Testis (tissue), 3 donors: Measurements from ENCODE around the gene AGAP1. TPM values are rescaled to one million over a fixed set of nuclear protein-coding genes. Genes with fewer than 3 reads are reported as not detected.

Experiments used
- DNase-seq: peaks from one replicate; pipeline ENCODE4 v3.0.0-alpha.2; 2019
- H3K27ac ChIP-seq, 2 donors: fragments of 200-600 bp; sonication (generic); one replicate each; pipeline ENCODE4 v1.5.1; 2019
- H3K27me3 ChIP-seq: fragments of 200-600 bp; sonication (generic); one replicate; pipeline ENCODE4 v1.5.1; 2019
- H3K36me3 ChIP-seq: fragments of 200-600 bp; sonication (generic); one replicate; pipeline ENCODE4 v1.5.1; 2017; ENCODE audit warnings: low read depth; ENCODE audit errors: missing control alignments
- H3K4me1 ChIP-seq: fragments of 200-600 bp; sonication (generic); one replicate; pipeline ENCODE4 v1.5.1; 2019
- H3K4me3 ChIP-seq, 2 donors: fragments of 200-600 bp; sonication (generic); one replicate each; pipeline ENCODE4 v1.5.1; 2017 to 2019
- H3K9me3 ChIP-seq: fragments of 200-600 bp; sonication (generic); one replicate; pipeline ENCODE4 v1.5.1; 2017
- CTCF ChIP-seq, 3 experiments: fragments of 450-650 bp in 2 of 3; fragments of 200-600 bp in 1 of 3; sonication (generic) in 1 of 3; IDR thresholded peaks; one replicate each; pipeline ENCODE4 v1.5.1; 2016 to 2019; ENCODE audit warnings: antibody characterized with exemption in 3 of 3, mild to moderate bottlenecking in 2 of 3, moderate library complexity in 1 of 3
- POLR2A ChIP-seq: fragments of 450-650 bp; IDR thresholded peaks from one replicate; pipeline ENCODE4 v1.6.1; 2017; ENCODE audit warnings: antibody characterized with exemption, mild to moderate bottlenecking, moderate library complexity
- WGBS, 2 donors: methylation state at CpG; one replicate each; pipeline ENCODE4 v1.1.5; 2018; 5-methylcytosine and 5-hydroxymethylcytosine counted together
- intact Hi-C: fragments of 100-400 bp; cut with DNase I; formaldehyde crosslinking; loops from one replicate; pipeline ENCODE4 v1.15.1; 2023; ENCODE audit warnings: low total_unique reads
- polyA plus RNA-seq: library from polyadenylated mRNA; stranded (reverse); fragments of 350-450 nt; fragmentation: Illumina TruSeq; extraction: RNeasy Lipid Tissue Mini Kit (QIAGEN cat#74804); gene quantifications from one replicate; pipeline ENCODE4 v1.2.3, GENCODE V29; 2014; ENCODE audit warnings: low read depth, low replicate concordance; ENCODE audit not compliant: insufficient read depth
- total RNA-seq, 2 donors: library from RNA; depleted of rRNA; stranded (reverse); fragments of >200 nt; gene quantifications; one replicate each; pipeline ENCODE4 v1.2.3, GENCODE V29; 2016

The AGAP1 gene
- total and polyA plus RNA-seq, 3 donors from 2014 or later: 21.4 to 45.5 (median 40.7) TPM

- Histone ChIP-seq H3K4me3 (no peak overlapping the region), H3K4me1 (no peaks in the 10 kb centered on the region), H3K9me3 (no peaks in the 10 kb centered on the region), H3K27me3 (no peaks in the 10 kb centered on the region), H3K36me3 (no peaks in the 10 kb centered on the region), H3K27ac (no peak overlapping the region)
- WGBS, 2 donors: 91 to 95% methylated on average over 10 of the region's 10 CpGs
- no peak for DNase-seq
- intact Hi-C loops: no loop called here
- TF ChIP-seq CTCF (IDR thresholded peaks at IDR 0.05) (no peak), POLR2A (no peak)
These were observed 429.0 kb downstream of the AGAP1 start for GRCh38 chr2:235922839-235923238.

- no peak for DNase-seq
- H3K9me3 ChIP-seq: no peaks in the 10 kb centered on the region
- H3K27ac ChIP-seq: no peak overlapping the region
- TF ChIP-seq POLR2A (no peak), CTCF (IDR thresholded peaks at IDR 0.05) (no peak)
- 89% methylated on average over 14 of the region's 14 CpGs for WGBS, 2 donors
- H3K27me3 ChIP-seq: no peaks in the 10 kb centered on the region
- no peak overlapping the region for H3K4me3 ChIP-seq
- no peaks in the 10 kb centered on the region for H3K36me3 ChIP-seq
- no peaks in the 10 kb centered on the region for H3K4me1 ChIP-seq
- intact Hi-C loops: no loop called here
These were observed 430.2 kb downstream of the AGAP1 start for GRCh38 chr2:235923859-235924674.

DNA sequence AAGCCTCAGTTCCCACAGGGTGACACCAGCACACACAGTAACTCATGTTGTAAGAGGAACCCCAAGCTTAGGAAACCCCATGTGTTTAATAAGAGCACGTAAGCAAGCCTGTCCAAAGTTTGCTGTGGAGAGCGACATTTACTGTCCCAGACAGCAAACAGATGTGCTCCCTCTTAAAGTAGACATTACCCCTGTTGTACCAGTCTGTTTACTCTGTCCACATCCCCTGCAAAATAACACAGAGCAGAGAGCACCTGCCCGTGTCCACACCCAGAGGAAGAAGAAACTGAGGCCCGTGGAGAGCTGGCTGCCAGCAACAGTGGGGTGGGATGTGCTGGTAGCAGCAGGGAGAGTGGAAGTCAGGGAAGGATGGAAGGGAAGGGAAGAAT is 430.8 kb downstream of the AGAP1 start:
- Histone ChIP-seq H3K4me1 (no peaks in the 10 kb centered on the region), H3K4me3 (no peak overlapping the region), H3K9me3 (no peaks in the 10 kb centered on the region), H3K36me3 (no peaks in the 10 kb centered on the region), H3K27ac (no peak overlapping the region), H3K27me3 (no peaks in the 10 kb centered on the region)
- DNase-seq: no peak
- 90 to 97% methylated on average over 4 of the region's 4 CpGs for WGBS, 2 donors
- TF ChIP-seq POLR2A (no peak), CTCF (IDR thresholded peaks at IDR 0.05) (no peak)
- intact Hi-C loops: no loop called here

DNA sequence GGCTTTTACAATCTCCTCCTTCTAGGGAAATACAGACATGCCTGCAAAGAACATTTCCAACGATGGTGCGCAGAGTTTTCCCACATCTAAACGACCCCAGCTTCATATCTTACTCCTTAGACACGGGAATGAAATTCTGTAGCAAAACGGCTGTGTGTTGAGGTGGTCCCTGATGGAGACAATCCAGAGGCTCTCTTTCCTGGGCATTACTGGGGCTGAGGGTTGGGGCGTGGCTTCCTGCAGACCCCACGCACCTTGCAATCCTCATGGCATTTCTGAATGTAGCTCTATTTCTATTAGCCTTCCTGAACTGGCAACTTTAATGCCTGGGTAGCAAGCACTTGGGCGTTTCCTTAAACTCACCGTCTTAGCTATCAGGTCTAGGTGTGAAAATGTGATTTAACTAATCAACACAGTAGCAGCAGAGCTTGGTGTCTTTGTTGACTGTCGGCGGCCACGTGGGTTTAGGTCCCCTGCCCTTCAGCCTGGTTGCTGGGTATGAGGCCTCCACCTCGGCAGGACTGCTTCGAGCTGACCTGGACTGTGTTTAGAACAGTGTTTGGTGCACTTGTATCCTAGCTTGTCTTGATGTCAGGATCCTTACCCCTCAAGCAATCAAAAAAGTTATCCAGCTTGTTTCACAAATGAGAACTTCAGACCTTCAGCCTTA is 431.5 kb downstream of the AGAP1 start:
- Histone ChIP-seq H3K27ac (no peak overlapping the region), H3K36me3 (no peaks in the 10 kb centered on the region), H3K4me3 (no peak overlapping the region), H3K9me3 (no peaks in the 10 kb centered on the region), H3K4me1 (no peaks in the 10 kb centered on the region), H3K27me3 (no peaks in the 10 kb centered on the region)
- 84 to 86% methylated on average over 14 of the region's 14 CpGs for WGBS, 2 donors
- no peak for DNase-seq
- TF ChIP-seq POLR2A (no peak), CTCF (IDR thresholded peaks at IDR 0.05) (no peak)
- intact Hi-C loops: no loop called here
